LNCaP clone FGC (cell line): Measurements from ENCODE around the gene SCAF11.

Source experiments
- DNase-seq: peaks from one replicate; pipeline ENCODE4 v3.0.0-alpha.2; 2011; ENCODE audit warnings: low read depth
- H3K4me3 ChIP-seq: 2 replicates; pipeline ENCODE4 v1.5.1; 2011; ENCODE audit warnings: mild to moderate bottlenecking, low read depth, low read length, control low read depth
- TF ChIP-seq, protein P1 (sequence below): IDR thresholded peaks from 2 replicates; pipeline ENCODE4 v1.5.1; 2012; ENCODE audit warnings: mild to moderate bottlenecking; ENCODE audit not compliant: control insufficient read depth, insufficient read depth; ENCODE audit errors: extremely low read depth

SCAF11 gene

GRCh38 chr12:45944771-45945170 is 45.6 kb downstream of the SCAF11 start:
- H3K4me3 ChIP-seq, result no peak overlapping the region
- TF ChIP-seq, protein P1, sequence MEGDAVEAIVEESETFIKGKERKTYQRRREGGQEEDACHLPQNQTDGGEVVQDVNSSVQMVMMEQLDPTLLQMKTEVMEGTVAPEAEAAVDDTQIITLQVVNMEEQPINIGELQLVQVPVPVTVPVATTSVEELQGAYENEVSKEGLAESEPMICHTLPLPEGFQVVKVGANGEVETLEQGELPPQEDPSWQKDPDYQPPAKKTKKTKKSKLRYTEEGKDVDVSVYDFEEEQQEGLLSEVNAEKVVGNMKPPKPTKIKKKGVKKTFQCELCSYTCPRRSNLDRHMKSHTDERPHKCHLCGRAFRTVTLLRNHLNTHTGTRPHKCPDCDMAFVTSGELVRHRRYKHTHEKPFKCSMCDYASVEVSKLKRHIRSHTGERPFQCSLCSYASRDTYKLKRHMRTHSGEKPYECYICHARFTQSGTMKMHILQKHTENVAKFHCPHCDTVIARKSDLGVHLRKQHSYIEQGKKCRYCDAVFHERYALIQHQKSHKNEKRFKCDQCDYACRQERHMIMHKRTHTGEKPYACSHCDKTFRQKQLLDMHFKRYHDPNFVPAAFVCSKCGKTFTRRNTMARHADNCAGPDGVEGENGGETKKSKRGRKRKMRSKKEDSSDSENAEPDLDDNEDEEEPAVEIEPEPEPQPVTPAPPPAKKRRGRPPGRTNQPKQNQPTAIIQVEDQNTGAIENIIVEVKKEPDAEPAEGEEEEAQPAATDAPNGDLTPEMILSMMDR, result no peak
- no peak for DNase-seq

- H3K4me3 ChIP-seq, result no peak overlapping the region
- TF ChIP-seq, protein P1, result no peak
- no peak for DNase-seq
Observed at GRCh38 chr12:45939759-45940158, 50.6 kb downstream of the SCAF11 start.

DNA sequence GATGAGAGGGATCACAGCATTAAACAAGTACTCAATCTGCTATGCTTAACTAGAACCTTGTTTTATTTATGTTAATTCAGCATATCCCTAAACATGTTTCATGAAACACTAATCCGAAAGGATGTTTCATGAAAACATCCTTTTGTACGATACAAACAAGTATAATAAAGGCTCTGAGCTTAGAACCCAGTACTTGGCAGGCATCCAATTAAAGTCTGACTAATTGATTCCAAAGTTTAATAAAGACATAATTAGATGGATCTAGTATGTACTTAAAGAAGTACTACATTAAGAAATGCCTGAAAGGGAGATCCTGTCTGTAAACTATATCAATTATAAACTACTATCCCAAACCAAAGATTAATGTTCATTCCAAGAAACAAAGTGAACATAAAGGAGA is 51.8 kb downstream of the SCAF11 start:
- no peak for DNase-seq
- H3K4me3 ChIP-seq, result no peak overlapping the region
- TF ChIP-seq, protein P1, result no peak

GRCh38 chr12:45934956-45935355 is 55.4 kb downstream of the SCAF11 start:
- no peak overlapping the region for H3K4me3 ChIP-seq
- DNase-seq, result no peak
- TF ChIP-seq, protein P1, result no peak

- DNase-seq, result no peak
- no peak overlapping the region for H3K4me3 ChIP-seq
- TF ChIP-seq, protein P1, result no peak
Observed at GRCh38 chr12:45933504-45933903, 56.9 kb downstream of the SCAF11 start.

- H3K4me3 ChIP-seq, result no peak overlapping the region
- TF ChIP-seq, protein P1, result no peak
- DNase-seq, result no peak
Observed at GRCh38 chr12:45930369-45930768, 60.0 kb downstream of the SCAF11 start.

GRCh38 chr12:45928309-45928708 is 62.1 kb downstream of the SCAF11 start:
- DNase-seq, result no peak
- TF ChIP-seq, protein P1, result no peak
- no peak overlapping the region for H3K4me3 ChIP-seq
